ENCODE data around the gene PCSK6.

GRCh38 chr15:101432982-101433381, 56.5 kb downstream of the PCSK6 start:
- TF ChIP-seq CTCF (IDR thresholded peaks at IDR 0.05; ENCODE audit: poor library complexity, severe bottlenecking) = no peak
- no peak for TF ChIP-seq REST (IDR thresholded peaks at IDR 0.05; ENCODE audit: borderline replicate concordance)
- TF ChIP-seq EP300 (conservative IDR thresholded peaks at IDR 0.05; ENCODE audit: poor library complexity, severe bottlenecking) = no peak
- TF ChIP-seq TAF1 (IDR thresholded peaks at IDR 0.05; ENCODE audit: low read depth) = no peak
- TF ChIP-seq MXI1 (conservative IDR thresholded peaks at IDR 0.05; ENCODE audit: poor library complexity, severe bottlenecking) = no peak
- TF ChIP-seq SMC3 (conservative IDR thresholded peaks at IDR 0.05; ENCODE audit: poor library complexity) = no peak
- no peak for TF ChIP-seq EZH2 (IDR thresholded peaks at IDR 0.05; ENCODE audit: borderline replicate concordance, insufficient read depth, low read length, poor library complexity, severe bottlenecking)
- no peak for TF ChIP-seq POLR2AphosphoS5 (IDR thresholded peaks at IDR 0.05)

Data from neural cell (in vitro differentiated cells).